WTC11 (cell line): ENCODE results near the gene ADAMTS8. TPM values are rescaled to one million over a fixed set of nuclear protein-coding genes. Genes with fewer than 3 reads are reported as not detected.

Source experiments
- ATAC-seq: fragments of 200-7000 bp; cut with Tn5 transposase; 2 replicates; pipeline ENCODE4 v1.10.0; 2021; ENCODE audit warnings: mild to moderate bottlenecking, moderate library complexity
- Bru-seq: library from RNA; stranded (reverse); fragments of 400-500 nt; gene quantifications from one replicate; lab custom pipeline; 2021; lab: Mats Ljungman, UMichigan
- CTCF ChIA-PET: fragments of 300-600 bp; sonication (Branson Sonifier 250); formaldehyde crosslinking; loops from one replicate; lab custom pipeline; 2021; ENCODE audit warnings: antibody characterized with exemption; lab: Charles Lee
- POLR2A ChIA-PET: fragments of 350-600 bp; sonication (Branson Sonifier 250); formaldehyde crosslinking; loops from one replicate; lab custom pipeline; 2021; ENCODE audit warnings: antibody characterized with exemption; lab: Charles Lee
- DNase-seq: peaks from one replicate; pipeline ENCODE4 v3.0.0; 2021; ENCODE audit warnings: low spot score
- H3K27ac Mint-ChIP-seq: 2 replicates; pipeline ENCODE4 v1.8.0; 2021; ENCODE audit warnings: mixed read lengths
- H3K27me3 Mint-ChIP-seq: 2 replicates; pipeline ENCODE4 v1.8.0; 2021; ENCODE audit warnings: low read depth, mild to moderate bottlenecking, moderate library complexity, mixed read lengths
- H3K36me3 Mint-ChIP-seq: 2 replicates; pipeline ENCODE4 v1.8.0; 2021; ENCODE audit warnings: mixed read lengths
- H3K4me1 Mint-ChIP-seq: 2 replicates; pipeline ENCODE4 v1.8.0; 2022; ENCODE audit warnings: mixed read lengths
- H3K4me3 Mint-ChIP-seq: 2 replicates; pipeline ENCODE4 v1.8.0; 2021; ENCODE audit warnings: mild to moderate bottlenecking, moderate library complexity, mixed read lengths
- H3K9me3 Mint-ChIP-seq: 2 replicates; pipeline ENCODE4 v1.8.0; 2021; ENCODE audit warnings: mixed read lengths
- GRHL2 ChIP-seq: fragments of 250-450 bp; sonication (Bioruptor Pico); IDR thresholded peaks from 2 replicates; pipeline ENCODE4 v1.8.0; 2022; ENCODE audit warnings: mild to moderate bottlenecking, moderate library complexity; ENCODE audit not compliant: insufficient replicate concordance, severe bottlenecking
- IRF2 ChIP-seq: sonication (generic); formaldehyde crosslinking; IDR thresholded peaks from 2 replicates; pipeline ENCODE4 v1.8.0; 2022; ENCODE audit warnings: low read depth, missing genetic modification reagents, borderline replicate concordance
- JAZF1 ChIP-seq: fragments of 250-450 bp; sonication (Bioruptor Pico); IDR thresholded peaks from 2 replicates; pipeline ENCODE4 v1.9.0; 2021; ENCODE audit warnings: moderate library complexity, mild to moderate bottlenecking, inconsistent platforms
- KAT7 ChIP-seq: sonication (generic); formaldehyde crosslinking; IDR thresholded peaks from 2 replicates; pipeline ENCODE4 v1.8.1; 2023; ENCODE audit warnings: missing genetic modification reagents, mild to moderate bottlenecking, borderline replicate concordance
- MAX ChIP-seq: sonication (generic); formaldehyde crosslinking; IDR thresholded peaks from 2 replicates; pipeline ENCODE4 v1.8.0; 2022; ENCODE audit warnings: mild to moderate bottlenecking, missing genetic modification reagents
- SP1 ChIP-seq: sonication (generic); formaldehyde crosslinking; conservative IDR thresholded peaks from 2 replicates; pipeline ENCODE4 v1.8.1; 2022; ENCODE audit warnings: missing genetic modification reagents
- TEAD1 ChIP-seq: sonication (generic); formaldehyde crosslinking; IDR thresholded peaks from 2 replicates; pipeline ENCODE4 v1.8.0; 2022; ENCODE audit warnings: mild to moderate bottlenecking, missing genetic modification reagents
- TEAD4 ChIP-seq: sonication (generic); formaldehyde crosslinking; IDR thresholded peaks from 2 replicates; pipeline ENCODE4 v1.8.0; 2022; ENCODE audit warnings: mild to moderate bottlenecking, missing genetic modification reagents
- ZNF121 ChIP-seq: sonication (generic); formaldehyde crosslinking; IDR thresholded peaks from 2 replicates; pipeline ENCODE4 v1.8.0; 2023; ENCODE audit warnings: missing genetic modification reagents
- ZNF219 ChIP-seq: sonication (generic); formaldehyde crosslinking; IDR thresholded peaks from 2 replicates; pipeline ENCODE4 v1.8.0; 2023; ENCODE audit warnings: missing genetic modification reagents, mild to moderate bottlenecking, borderline replicate concordance
- ZNF532 ChIP-seq: fragments of 250-450 bp; sonication (Bioruptor Pico); IDR thresholded peaks from 2 replicates; pipeline ENCODE4 v1.9.0; 2021; ENCODE audit warnings: mild to moderate bottlenecking, borderline replicate concordance
- ZSCAN18 ChIP-seq: fragments of 250-450 bp; sonication (Bioruptor Pico); IDR thresholded peaks from 2 replicates; pipeline ENCODE4 v2.1.2; 2022; ENCODE audit warnings: mild to moderate bottlenecking, moderate library complexity
- long read RNA-seq, 3 experiments: library from RNA in 1 of 3; library from capped mRNA in 1 of 3; library from polyadenylated mRNA in 1 of 3; unstranded in 2 of 3; stranded (forward) in 1 of 3; transcript quantifications; one replicate each; pipeline ENCODE4 v2.0.0, GENCODE V29; 2021
- total RNA-seq: library from RNA; stranded (reverse); gene quantifications from 3 replicates; pipeline ENCODE4 v1.2.3, GENCODE V29; 2021

ADAMTS8 gene
- total RNA-seq, result 9.9 to 10.4 TPM (median 10.2 TPM) in 3 replicates
- Bru-seq, nascent RNA, result percentile 45 among the genes with signal in this experiment
- long read RNA-seq, experiment 1, full-length matches to known transcripts, result 41 of 65 reads
- long read RNA-seq, experiment 1, partial matches to known transcripts, result 9 of 65 reads
- long read RNA-seq, experiment 1, other reads (novel, unspliced or antisense), result 15 of 65 reads
- long read RNA-seq, experiment 2, full-length matches to known transcripts, result 3 of 6 reads
- long read RNA-seq, experiment 2, partial matches to known transcripts, result 0 of 6 reads
- long read RNA-seq, experiment 2, other reads (novel, unspliced or antisense), result 3 of 6 reads
- long read RNA-seq, experiment 3, partial matches to known transcripts, result 0 of 1 reads
- long read RNA-seq, experiment 3, other reads (novel, unspliced or antisense), result 1 of 1 reads

- DNase-seq (no peak), ATAC-seq (peak; percentile 10)
- H3K4me1 Mint-ChIP-seq, result peaks cover 25% of the 10 kb centered on the region
- H3K4me3 Mint-ChIP-seq, result peak within 1 kb of the TSS; percentile 85
- ChIA-PET POLR2A (no interaction called here), CTCF (interaction anchor here (0.6 to 9.2 kb wide), 10 partner anchors 15 to 466 kb away, joined by 3 to 152 read pairs (median 4); no protein-coding TSS in a partner anchor)
- no peak within 1 kb of the TSS for H3K27ac Mint-ChIP-seq
- H3K9me3 Mint-ChIP-seq, result no peaks in the 10 kb centered on the region
- peaks cover 46% of the 10 kb centered on the region for H3K27me3 Mint-ChIP-seq
- TF ChIP-seq ZSCAN18 (CRISPR knock-in tag) (no peak), ZNF532 (CRISPR knock-in tag) (no peak), SP1 (CRISPR knock-in tag) (0 out of 2 replicates have a peak, but pooled peaks have one; percentile 22)
- H3K36me3 Mint-ChIP-seq, result no peaks in the 10 kb centered on the region
Measured at GRCh38 chr11:130428316-130429119, at the start of gene ADAMTS8. Gene ADAMTS8 (minus strand): TSS chr11:130428609. CDS start chr11:130428286, 323 bp downstream.

- Mint-ChIP-seq H3K36me3 (no peaks in the 10 kb centered on the region), H3K27me3 (no peaks in the 10 kb centered on the region), H3K27ac (no peak overlapping the region), H3K9me3 (no peaks in the 10 kb centered on the region), H3K4me3 (no peak overlapping the region), H3K4me1 (peaks cover 3% of the 10 kb centered on the region; the same call in 1 of the 2 replicates)
- no peak for DNase-seq
- ChIA-PET CTCF (interaction anchor here (1.1 to 2.6 kb wide), 5 partner anchors 9 to 439 kb away, joined by 3 to 7 read pairs (median 6); partner anchors contain the start of gene SNX19), POLR2A (no interaction called here)
- no peak for TF ChIP-seq KAT7
- no peak for TF ChIP-seq ZNF121
- no peak for TF ChIP-seq GRHL2
- no peak for ATAC-seq
Measured at GRCh38 chr11:130477586-130478203, 49.3 kb upstream of the ADAMTS8 start.

GRCh38 chr11:130476922-130477491 is 48.6 kb upstream of the ADAMTS8 start:
- no peaks in the 10 kb centered on the region for H3K27me3 Mint-ChIP-seq
- no peak for DNase-seq
- TF ChIP-seq TEAD4 (CRISPR knock-in tag) (no peak), IRF2 (no peak), ZNF219 (no peak), TEAD1 (CRISPR knock-in tag) (no peak), MAX (no peak), JAZF1 (CRISPR knock-in tag) (no peak)
- TF ChIP-seq, all 79 proteins: peak for 0
- ATAC-seq, result no peak
- POLR2A ChIA-PET, result no interaction called here
- Mint-ChIP-seq H3K36me3 (no peaks in the 10 kb centered on the region), H3K4me3 (no peak overlapping the region), H3K27ac (peak overlapping the region; percentile 61), H3K9me3 (no peaks in the 10 kb centered on the region), H3K4me1 (peaks cover 3% of the 10 kb centered on the region; the same call in 1 of the 2 replicates)
- CTCF ChIA-PET, result interaction anchor here (1.1 to 2.6 kb wide), 4 partner anchors 10 to 439 kb away, joined by 3 to 7 read pairs (median 6); partner anchors contain the start of gene SNX19
